Measurements from ENCODE around the gene LCN6. TPM values are rescaled to one million over a fixed set of nuclear protein-coding genes. Genes with fewer than 3 reads are reported as not detected.

Gene LCN6
- total RNA-seq, 3 donors from 2014 or later = 1.0 to 8.5 (median 4.7) TPM

DNA sequence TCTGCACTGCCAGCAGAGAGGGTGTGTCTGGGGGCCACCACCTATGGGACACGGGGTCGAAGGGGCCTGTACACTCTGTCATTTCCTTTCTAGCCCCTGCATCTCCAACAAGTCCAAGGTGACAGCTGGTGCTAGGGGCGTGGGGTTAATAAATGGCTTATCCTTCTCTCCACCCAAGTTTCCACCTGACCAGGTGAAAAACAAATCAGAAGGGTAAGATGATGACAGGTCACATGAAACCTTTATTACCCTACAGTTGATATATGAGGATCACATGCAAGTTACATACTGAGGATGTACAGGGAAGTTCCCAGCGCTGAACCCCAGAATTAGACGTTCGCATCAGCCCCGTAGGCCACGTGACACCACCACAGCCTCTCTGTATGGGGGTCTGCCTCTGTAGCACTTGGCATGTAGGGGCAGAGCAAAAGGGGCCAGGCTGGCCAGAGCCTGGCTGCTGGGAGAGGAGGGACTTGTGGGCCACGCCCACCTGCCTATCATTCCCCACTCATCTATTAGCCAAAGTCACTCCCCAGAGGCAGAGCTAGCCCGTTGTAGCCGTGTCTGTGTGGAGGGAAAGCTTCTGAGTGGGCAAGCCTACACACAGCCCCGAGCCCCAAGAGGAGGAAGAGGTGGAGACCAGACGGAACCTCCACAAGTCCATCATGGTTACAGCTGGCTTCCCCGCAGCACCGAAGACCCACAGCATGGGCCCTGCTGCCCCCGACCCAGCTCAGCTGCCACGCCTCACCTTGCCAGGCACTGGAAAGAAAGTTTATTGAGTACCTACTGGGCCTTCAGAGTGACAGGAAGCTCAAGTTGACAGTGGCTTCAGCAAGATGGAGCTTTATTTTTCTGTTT is 45.0 kb upstream of the LCN6 start:
- DNase-seq (peak; percentile 62 to 71 (median 69)), ATAC-seq (peak; percentile 0)
- no peaks in the 10 kb centered on the region for H3K9me3 ChIP-seq
- TF ChIP-seq, protein P1, sequence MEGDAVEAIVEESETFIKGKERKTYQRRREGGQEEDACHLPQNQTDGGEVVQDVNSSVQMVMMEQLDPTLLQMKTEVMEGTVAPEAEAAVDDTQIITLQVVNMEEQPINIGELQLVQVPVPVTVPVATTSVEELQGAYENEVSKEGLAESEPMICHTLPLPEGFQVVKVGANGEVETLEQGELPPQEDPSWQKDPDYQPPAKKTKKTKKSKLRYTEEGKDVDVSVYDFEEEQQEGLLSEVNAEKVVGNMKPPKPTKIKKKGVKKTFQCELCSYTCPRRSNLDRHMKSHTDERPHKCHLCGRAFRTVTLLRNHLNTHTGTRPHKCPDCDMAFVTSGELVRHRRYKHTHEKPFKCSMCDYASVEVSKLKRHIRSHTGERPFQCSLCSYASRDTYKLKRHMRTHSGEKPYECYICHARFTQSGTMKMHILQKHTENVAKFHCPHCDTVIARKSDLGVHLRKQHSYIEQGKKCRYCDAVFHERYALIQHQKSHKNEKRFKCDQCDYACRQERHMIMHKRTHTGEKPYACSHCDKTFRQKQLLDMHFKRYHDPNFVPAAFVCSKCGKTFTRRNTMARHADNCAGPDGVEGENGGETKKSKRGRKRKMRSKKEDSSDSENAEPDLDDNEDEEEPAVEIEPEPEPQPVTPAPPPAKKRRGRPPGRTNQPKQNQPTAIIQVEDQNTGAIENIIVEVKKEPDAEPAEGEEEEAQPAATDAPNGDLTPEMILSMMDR (IDR thresholded peaks at IDR 0.05) = no peak
- no peak overlapping the region for H3K4me3 ChIP-seq
- peaks cover 3% of the 10 kb centered on the region for H3K36me3 ChIP-seq (ENCODE audit: low read depth)
- intact Hi-C loops (cut with DNase I, micrococcal nuclease) = no loop called here
- peaks cover 49% of the 10 kb centered on the region for H3K4me1 ChIP-seq (ENCODE audit: low read depth)

DNA sequence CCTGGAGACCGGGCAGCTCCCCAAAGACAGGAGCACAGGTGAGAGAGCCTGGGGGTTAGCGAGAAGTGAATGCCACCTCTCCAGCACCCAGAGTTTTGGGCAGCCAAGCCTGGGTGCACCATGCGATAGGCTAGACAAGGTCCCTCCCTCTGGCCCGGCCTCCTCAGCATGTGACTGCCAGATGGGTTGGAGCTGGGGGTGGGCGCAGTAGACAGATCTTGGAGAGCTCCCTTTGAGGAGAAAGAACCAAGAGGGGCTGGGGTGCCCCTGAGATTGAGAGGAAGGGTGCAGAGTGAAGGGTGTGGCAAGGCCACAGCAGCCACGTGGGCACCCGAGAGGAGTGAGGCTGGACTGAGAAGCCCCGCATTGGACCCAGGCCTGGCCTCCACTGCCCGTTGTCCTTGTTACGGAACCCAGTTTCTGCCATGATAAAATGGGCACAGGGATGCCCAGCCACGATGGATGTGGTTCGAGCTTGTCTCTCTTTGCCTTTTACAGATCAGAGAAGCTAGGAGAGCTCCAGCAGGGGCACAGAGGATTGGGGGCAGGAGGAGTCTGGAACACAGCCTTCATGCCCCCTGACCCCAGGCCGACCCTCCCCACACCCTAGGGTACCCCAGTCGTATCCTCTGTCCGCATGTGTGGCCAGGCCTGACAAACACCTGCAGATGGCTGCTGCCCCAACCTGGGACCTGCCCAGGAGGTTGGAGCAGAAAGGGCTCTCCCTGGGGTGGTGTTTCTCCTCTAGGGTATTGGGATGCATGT is 44.2 kb upstream of the LCN6 start:
- Histone ChIP-seq H3K4me3 (no peak overlapping the region), H3K4me1 (ENCODE audit: low read depth) (peaks cover 51% of the 10 kb centered on the region), H3K36me3 (ENCODE audit: low read depth) (peaks cover 3% of the 10 kb centered on the region), H3K9me3 (no peaks in the 10 kb centered on the region)
- TF ChIP-seq, protein P1 (IDR thresholded peaks at IDR 0.05) = no peak
- DNase-seq (peak; percentile 69 to 71 (median 71)), ATAC-seq (no peak)
- intact Hi-C loops (cut with DNase I, micrococcal nuclease) = no loop called here

DNA sequence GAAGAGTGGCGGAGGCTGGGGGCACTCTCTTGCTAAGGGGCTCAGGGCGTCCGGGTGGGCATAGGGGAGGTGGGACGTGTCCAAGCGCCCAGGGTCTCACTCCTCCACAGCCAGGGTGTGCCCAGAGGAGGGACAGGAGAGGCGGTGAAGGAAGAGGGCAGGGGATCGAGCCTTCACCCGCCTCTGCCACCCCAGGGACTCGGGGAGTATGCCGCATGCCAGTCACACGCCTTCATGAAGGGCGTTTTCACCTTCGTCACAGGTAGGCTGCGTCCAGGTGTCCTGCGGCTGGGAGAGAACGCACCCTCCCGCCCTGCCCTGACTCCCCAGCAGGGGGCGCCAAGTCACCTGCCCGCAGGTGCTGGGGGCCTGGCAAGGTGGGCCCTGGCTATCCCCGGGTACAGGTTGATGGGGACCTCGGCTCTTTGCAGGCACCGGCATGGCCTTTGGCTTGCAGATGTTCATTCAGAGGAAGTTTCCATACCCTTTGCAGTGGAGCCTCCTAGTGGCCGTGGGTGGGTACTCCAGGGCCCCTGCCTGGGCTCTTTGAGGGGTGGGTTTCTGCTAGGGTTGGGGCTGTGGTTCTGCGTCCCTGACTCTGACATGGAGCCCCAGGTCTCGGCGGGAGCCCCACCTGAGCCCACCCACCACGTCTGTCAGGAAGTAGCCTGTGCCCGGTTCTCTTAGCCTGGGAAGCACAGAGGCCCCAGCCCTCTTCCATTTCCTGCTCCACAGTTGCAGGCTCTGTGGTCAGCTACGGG is 43.4 kb upstream of the LCN6 start:
- Histone ChIP-seq H3K9me3 (no peaks in the 10 kb centered on the region), H3K4me3 (peak overlapping the region; percentile 59), H3K36me3 (ENCODE audit: low read depth) (peaks cover 3% of the 10 kb centered on the region), H3K4me1 (ENCODE audit: low read depth) (peaks cover 53% of the 10 kb centered on the region)
- TF ChIP-seq, protein P1 (IDR thresholded peaks at IDR 0.05) = peak; percentile 75
- intact Hi-C loops (cut with DNase I, micrococcal nuclease) = no loop called here
- DNase-seq (peak; percentile 85 to 91 (median 88)), ATAC-seq (peak; percentile 70)

DNA sequence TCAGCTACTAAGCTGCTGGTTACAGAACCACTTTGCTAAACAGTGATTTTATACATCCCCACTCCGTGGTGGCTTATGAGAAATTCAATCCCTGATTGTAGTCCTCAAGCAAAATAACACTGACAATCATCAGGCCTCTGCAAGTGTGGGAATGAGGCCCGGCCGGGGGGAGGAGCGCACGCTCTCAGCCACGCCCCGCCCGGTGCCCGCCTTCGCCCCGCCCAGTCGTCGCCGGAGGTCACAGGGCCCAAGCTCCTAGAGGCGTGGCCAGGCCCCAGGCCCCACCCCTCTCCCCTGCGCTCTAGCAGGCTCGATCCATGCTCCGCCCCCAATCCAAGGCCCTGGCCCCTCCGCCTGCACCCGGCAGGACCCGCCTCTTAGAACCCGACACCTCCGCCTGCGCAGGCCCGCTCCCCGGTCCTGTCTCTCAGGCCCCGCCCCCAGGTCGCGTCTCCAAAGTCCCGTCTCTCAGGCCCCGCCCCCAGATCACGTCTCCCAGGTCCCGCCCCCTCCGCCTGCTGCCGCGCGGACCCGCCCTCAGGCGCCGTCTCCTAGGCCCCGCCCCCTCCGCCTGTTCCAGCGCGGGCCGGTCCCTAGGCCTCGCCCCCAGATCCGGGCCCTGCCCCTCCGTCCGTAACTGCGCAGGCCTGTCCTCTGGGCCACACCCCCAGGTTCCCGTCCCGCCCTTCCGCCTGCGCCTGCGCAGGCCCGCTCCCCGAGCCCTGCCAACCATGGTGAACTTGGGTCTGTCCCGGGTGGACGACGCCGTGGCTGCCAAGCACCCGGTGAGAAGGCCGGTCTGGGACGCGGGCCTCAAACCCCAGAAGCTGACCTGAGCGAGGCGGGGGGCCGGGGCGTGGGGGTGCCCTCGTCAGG is 42.6 kb upstream of the LCN6 start, which contains the start of gene TMEM141:
TMEM141 (plus strand) TSS at position 705 of the 876 bp plus-strand sequence; CDS start at position 732, 27 bp downstream.
- intact Hi-C loops (cut with DNase I, micrococcal nuclease) = no loop called here
- DNase-seq = peak; percentile 100
- Histone ChIP-seq H3K36me3 (ENCODE audit: low read depth) (peaks cover 3% of the 10 kb centered on the region), H3K4me1 (ENCODE audit: low read depth) (peaks cover 53% of the 10 kb centered on the region), H3K9me3 (no peaks in the 10 kb centered on the region), H3K4me3 (peak within 1 kb of the TSS; percentile 59)
- ATAC-seq = peak; percentile 86
- TF ChIP-seq, protein P1 (IDR thresholded peaks at IDR 0.05) = no peak
